Embryonic facial prominence (tissue), 1 donor: Measurements from ENCODE around the gene MEI1.
"Not testable (repeated sequence)": the region's sequence is repeated elsewhere in the genome, so short reads cannot be mapped to it uniquely, and the experiment has no call there.

Source experiments
- DNase-seq: peaks from one replicate; pipeline ENCODE4 v3.0.0-alpha.2; 2016; ENCODE audit errors: extremely low spot score

MEI1 gene

DNA sequence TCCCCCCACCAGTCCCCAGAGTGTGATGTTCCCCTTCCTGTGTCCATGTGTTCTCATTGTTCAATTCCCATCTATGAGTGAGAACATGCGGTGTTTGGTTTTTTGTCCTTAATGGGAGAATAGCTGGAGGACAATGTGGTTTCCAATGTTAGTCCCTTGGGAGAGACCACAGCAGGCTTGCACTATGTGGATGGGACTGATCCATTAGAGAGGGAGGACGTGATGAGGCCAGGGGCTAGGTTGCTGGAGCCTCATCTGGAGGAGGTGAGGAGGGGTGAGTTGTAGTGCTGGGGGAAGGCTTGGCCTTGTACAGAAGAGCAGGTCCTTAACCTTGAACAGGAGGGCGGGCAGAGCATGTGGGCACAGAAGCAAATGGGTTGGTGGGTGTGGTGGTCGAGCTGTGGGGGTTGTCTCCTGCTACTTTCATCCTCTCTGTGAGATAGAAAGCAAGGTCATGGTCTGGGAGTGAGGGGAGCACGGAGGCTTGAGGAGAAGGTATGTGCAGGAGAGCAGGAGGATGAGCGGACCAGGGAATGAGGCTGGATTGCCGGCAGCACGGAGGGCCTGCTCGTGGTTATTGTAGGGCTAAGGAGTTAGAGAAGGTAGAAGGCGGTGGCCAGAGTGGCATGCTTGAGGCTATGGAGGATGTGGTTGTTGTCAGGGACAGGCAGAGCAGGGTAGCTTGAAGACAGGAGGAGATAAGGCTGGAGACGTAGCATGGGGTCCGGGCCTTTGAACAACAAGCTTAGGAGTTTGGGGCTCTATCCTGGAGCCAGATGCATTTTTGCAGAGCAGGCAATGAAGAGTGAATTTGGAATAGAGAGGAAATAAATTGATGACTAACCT, 122.4 kb downstream of the MEI1 start:
- DNase-seq = no peak

DNA sequence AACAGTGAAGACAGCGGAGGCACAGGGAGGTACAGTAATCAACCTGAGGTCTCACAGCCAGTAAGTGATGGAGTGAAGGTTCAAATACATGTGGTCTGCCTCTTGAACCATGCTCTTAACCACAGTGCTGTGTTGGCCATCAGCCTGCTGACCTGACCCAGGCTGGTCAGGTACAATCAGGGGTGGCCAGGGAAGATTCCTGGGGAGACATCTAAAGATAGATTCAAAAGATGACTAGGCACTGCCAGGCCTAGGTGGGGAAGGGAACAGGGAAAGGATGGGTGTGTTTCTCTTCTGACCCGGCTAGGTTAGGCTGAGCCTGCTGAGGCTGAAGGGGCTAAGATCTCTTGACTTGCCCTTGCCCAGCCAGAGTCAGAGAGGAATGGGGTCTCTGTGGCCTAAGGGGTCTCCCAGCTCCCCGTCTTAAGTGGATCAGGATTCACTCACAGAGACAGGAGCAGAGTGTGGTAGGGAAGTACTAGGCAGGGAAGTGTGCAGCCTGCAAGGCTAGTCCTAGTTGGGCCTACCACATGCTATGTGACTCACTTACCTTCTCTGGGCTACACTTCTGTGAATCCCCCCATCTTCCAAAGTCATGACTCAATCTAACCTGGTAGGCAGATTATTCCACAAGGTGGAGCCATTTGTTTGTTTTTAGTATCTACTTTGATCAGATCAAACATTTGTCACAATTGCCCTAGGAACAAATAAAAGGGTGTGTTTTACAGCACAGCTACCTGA, 123.2 kb downstream of the MEI1 start:
- no peak for DNase-seq

DNA sequence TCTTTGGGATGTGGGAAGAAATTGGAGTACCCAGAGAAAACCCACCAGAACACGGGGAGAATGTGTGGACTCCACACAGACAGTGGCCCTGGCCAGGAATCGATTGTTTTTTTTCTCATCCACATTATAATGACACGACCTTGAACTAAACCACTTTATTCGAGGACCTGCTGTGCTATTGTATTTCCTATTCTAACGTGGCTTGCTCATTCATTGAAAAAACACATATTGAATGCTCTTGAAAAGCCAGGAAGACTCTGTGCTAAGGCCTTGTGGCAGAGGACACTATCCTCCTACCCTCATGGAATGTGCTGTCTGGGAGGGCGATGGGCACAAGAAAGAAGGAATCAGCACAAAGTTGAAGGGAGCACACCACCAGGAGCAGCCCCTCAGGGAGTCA, 124.5 kb downstream of the MEI1 start:
- no peak for DNase-seq

DNA sequence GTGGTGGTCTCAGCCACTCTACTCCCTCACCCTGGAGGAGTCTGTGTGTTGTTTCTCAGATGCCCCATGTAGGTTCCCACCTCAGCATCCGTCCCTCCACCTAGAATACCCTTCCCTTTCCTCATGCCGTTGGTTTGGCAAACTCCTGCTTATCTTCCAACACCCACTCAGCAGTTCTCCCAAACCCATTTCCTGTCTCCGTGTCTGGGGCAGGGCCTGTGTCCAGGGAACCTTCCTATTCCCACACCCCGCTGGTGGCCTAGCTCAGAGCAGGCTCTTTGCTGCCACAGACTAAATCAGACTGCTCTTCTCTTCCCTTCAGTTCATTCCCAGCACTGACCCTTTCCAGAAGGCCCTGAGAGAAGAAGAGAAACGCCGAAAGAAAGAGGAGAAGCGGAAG, 126.1 kb downstream of the MEI1 start:
- DNase-seq = no peak

GRCh38 chr22:41826021-41826420, 126.7 kb downstream of the MEI1 start:
- DNase-seq = no peak

DNA sequence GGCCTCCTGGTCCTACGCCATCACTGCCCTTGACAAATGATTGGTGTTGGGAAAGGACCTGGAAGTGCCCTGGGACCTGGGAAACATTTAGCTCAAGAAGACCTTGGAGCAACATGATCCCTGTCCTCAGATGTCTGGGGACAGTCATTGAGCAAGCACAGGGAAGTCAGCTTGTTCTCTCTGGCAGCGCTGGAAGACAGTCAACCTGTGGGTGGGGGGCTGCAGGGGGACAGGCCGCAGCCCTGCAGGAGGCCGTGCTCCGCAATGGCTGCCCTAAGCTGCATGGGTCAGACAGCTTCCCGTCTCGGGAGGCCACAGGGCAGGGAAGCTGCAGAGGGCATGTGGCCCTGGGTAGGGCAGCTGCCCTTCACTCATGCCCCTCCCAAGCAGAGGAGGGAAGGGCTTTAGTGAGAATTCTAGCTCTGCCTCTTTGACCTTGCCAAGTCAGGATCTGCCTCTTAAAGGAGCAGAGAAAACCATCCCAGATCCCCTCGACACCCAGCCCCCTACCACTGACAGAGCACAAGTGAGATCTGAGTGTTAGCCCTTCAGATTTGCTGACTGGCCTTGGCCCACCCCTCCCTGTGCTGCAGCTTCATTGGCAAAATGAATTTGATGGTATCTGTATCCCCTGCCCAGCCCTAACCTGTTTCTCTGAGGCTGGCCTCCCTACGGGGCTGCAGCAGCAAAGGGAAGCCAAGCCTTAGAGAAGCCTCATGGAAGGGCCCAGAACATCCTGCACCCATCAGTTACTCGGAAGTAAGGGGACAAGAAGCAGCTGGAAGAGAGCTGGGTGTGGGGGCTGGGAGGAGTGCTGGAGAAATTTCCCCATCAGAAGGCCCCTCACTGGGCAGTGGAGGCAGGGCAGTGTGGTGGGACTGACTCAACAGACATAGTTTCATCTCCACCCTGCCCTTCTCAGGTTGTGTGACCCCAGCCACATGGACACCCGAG, 127.4 kb downstream of the MEI1 start:
- DNase-seq = no peak

- no peak for DNase-seq
These were observed 128.4 kb downstream of the MEI1 start for GRCh38 chr22:41827671-41828070.

DNA sequence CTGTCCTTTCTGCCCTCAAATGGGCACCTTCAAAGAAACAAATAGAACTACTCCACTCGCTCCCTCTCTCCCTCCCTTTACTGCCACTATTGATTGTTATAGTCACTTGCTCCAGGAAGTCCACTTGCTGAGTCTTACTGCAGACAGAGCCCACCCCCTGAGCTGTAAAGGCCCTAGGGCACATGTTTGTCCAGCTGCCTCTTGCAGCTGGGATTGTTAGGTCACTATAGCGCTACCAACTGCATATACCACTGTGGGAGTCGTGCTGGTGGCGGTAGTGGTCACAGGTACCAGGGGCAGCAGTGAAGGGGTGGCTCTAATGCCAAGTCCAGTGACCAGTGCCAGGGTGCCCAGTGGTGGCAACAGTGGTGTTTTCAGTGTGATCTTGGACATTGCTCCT, 129.2 kb downstream of the MEI1 start:
- DNase-seq = no peak

DNA sequence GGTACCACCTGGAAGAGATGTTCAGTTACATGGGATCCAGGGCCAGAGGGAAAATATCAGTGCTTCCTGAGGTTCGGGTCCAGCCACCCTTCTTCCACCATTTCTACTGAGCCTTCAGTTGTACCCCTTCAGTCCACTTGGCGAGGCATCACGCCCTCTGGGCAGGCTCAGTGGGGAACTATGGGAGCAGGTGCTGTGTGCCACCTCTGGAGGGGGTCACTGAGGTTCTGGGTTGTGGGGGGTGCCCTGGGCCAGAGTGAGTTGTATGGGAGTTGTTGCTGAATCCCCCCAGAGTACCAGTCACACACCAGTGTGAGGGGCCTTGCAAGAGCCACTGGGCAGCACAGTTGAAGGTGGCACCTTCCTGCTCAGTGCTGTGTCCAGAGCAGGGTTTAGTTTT, 130.9 kb downstream of the MEI1 start:
- no peak for DNase-seq

DNA sequence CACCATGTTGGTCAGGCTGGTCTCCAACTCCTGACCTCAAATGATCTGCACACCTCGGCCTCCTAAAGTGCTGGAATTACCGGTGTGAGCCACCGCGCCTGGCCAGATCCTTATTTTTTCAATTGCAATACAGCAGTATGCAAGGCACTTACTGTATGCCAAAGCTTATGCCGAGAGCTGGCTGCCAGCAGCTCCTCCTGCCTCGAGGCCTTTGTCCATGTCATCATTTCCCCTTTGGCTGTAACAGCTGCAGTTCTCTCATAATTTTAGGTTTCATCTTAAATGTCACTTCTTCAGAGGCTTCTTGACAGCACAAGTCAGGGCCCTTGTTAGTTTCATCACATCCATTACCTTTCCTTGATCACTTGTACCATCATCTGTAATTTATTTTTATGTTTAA, 132.1 kb downstream of the MEI1 start:
- DNase-seq = no peak

DNA sequence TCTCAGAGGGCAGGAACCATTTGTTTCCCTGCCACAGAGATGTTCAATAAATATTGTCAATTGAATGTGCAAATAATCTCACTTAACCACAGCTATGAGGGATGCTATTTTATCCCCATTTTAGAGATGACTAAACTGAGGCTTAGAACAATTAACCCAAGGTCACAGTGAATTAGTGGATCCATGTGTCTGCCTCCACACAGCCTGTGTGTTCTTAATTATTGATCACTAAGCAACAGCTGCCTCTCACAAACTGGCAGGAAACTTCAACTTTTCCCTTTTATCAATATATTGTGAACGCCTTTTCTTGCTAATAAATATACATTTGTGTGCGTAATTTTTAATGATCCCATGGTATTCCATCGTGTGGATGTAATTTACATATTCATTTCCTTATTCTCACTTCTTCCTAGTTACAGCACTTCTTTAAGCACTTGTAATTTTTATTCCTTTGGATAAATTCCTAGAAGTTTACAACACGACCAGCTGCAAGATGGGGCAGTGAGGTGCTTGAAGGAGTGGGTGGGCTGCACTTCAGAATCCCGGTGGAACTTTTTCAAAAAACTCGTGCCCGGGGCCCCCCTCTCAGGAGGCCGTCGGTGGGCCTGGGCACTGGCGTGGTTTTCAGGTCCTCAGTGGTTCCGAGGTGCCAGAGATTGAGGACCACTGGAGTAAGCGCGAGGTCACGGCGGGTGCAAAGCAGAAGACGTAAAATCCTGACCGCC, 132.7 kb downstream of the MEI1 start:
- no peak for DNase-seq

DNA sequence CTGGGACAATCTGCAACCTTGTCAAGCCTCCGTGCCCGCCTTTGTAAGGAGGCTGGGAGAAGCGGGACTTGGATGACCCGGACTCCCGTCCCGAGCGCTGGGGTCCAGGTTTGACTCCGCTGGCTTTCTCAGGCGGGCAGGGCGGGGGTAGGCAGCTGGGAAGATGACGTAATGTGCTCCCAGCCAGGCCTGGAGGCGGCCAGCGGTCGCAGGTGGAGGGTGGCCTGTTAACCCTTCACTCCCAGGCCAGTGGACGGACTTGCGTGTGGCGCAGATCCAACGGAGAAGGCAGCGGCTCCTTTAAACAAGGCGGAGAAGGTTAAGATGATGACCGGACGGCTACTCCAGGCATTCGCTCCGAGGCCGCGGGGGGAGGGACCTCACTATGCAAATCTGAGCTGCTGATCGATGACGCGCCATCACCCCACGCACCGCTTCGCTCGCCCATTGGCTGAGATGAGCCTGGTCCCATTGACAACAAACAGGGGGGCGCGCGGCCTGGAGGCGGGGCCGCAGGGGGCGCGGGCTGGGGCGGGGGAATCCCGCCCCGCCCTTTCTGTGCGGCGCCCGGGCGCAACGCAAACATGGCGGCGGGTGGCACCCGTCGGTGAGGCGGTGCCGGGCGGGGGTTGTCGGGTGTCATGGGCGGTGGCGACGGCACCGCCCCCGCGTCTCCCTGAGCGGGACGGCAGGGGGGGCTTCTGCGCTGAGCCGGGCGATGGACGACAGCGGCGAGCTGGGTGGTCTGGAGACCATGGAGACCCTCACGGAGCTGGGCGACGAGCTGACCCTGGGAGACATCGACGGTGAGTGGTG, 133.5 kb downstream of the MEI1 start, which contains the start of gene SREBF2:
TSS of gene SREBF2 (plus strand) at position 553 of the 816 bp plus-strand sequence. CDS start at position 719, 166 bp downstream.
- peak; percentile 96 for DNase-seq

- no peak for DNase-seq
These were observed 134.2 kb downstream of the MEI1 start for GRCh38 chr22:41833369-41834004.

DNA sequence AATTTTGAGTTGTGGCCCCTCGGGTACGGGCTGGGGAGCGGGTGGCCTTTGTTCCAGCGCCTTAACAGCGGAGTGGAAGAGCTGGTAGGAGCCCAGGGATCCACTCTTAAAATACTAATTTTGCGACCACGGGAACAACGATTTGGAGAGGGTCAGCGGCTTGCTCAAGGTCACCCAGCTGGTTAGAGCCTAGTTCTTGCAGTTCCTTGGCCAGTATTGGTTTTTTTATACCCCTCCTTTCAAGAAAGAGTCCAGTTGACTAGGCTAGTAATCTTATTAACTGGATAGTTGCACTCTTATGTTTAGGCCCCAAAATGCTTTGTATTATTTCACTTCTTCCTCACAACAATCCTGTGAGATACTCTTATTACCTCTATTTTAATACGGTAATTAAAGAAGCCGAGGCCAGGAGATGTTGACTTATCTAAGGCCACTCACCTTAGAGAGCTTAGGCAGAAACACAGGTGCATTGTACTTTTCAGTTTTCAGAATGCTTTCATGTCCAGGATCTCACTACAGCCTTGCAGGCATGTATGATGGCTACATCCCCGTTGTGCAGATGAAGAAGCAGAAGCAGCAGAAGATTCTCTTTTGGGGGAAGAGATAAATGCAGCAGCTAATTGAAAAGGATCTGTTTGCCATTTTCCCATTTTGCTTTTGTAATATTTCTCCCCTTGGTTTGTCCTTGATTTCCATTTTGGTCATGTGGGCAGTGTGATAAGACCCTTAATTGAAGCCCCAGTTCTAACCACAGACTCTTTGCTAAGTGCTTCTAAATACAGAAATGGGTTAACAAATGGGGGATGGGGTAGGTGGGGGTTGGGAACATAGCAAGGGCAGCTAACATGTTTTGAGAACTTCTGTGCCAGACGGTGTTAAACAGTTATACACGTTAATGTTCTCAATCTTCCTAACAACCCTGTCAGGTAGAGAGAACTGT, 135.0 kb downstream of the MEI1 start:
- DNase-seq = no peak

DNA sequence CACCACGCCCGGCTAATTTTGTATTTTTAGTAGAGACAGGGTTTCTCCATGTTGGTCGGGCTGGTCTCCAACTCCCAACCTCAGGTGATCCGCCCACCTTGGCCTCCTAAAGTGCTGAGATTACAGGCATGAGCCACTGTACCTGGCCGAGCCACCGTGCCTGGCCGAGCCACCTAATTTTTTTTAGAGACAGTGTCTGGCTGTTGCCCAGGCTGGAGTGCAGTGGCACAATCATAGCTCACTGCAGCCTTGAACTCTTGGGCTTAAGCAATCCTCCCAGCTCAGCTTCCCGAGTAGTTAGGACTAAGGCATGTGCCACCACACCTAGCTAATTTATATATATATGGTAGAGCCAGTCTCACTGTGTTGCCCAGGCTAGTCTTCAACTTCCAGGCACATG, 136.2 kb downstream of the MEI1 start:
- not testable (repeated sequence) for DNase-seq

GRCh38 chr22:41836551-41836950, 137.2 kb downstream of the MEI1 start:
- DNase-seq = no peak

DNA sequence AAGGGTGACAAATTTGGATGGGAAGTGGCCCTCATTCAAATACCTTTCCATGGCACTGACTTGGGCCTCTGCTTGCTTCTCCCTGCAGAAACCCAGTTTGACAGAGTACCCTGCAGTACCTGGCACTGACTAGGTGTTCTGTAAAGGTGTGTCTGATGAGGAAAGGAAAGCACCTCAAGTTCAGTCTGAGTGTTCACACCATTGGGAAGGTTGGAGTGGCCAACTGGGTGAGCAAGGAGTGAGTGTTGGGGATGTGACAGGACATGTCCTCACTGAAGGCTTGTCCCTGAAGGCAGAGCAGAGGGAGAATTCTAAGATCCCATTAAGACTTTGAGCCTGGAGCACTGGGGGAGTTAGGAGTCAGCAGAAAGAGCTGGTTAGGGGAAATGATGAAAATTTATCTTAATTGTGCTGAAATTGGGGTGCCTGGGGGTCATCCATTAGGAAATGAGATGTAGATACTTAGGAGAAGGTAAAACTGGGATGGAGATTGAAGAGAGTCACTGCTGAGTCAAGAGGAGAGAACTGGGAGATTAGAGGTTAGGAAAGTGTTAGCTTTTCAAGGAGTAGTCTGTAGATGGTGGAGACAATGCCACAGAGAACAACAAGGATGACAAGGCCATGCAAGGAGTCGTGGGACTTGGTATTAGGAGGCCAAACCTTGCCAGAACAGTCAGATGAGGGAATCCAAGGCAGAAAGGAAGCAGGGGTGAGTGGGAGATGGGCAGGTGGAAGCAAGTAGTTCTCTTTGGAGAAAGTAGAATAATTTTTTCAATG, 139.7 kb downstream of the MEI1 start:
- DNase-seq = no peak

DNA sequence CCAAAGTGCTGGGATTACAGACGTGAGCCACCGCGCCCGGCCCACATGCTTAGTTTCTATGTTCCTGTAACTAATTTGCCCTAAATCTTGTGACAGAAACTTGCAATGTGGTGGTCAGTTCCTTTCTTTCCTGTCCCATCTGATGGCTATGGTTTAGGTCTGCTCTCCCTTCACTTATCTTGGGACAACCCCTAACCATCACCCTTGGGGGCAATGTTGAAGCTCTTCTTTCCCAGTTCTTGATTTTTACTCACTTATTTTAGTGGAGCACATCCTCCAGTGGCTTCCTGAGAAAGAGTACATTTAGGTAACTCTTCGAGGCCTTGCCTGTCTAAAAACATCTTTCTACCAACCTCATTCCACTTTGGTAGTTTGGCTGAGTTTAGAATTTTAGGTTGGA, 140.9 kb downstream of the MEI1 start:
- DNase-seq = no peak
